ENCODE results near the gene COPG2.
A peak's percentile ranks its signal among the peaks of the same experiment; 100 is the strongest.

COPG2 gene

GRCh38 chr7:130479716-130480400 lies 188.7 kb downstream of the COPG2 start:
- Mint-ChIP-seq H3K9me3 (no peaks in the 10 kb centered on the region), H3K4me3 (no peak overlapping the region), H3K27ac (no peak overlapping the region), H3K27me3 (peaks cover 73 to 82% of the 10 kb centered on the region in 2 donors), H3K4me1 (ENCODE audit: low read depth in 2 of 2) (peaks cover 0 to 2% of the 10 kb centered on the region in 2 donors), H3K36me3 (ENCODE audit: insufficient read depth) (no peaks in the 10 kb centered on the region)
- no peak for DNase-seq
- no peak for ATAC-seq (replicated peaks)

- no peak for ATAC-seq (replicated peaks)
Measured at GRCh38 chr7:130478991-130479390, 189.6 kb downstream of the COPG2 start.

GRCh38 chr7:130476297-130477150 lies 192.0 kb downstream of the COPG2 start:
- peaks cover 46 to 61% of the 10 kb centered on the region in 2 donors for H3K27me3 Mint-ChIP-seq
- no peak overlapping the region for H3K4me3 Mint-ChIP-seq
- DNase-seq, result no peak
- no peaks in the 10 kb centered on the region for H3K4me1 Mint-ChIP-seq (ENCODE audit: low read depth in 2 of 2)
- H3K36me3 Mint-ChIP-seq (ENCODE audit: insufficient read depth), result no peaks in the 10 kb centered on the region
- H3K9me3 Mint-ChIP-seq, result no peaks in the 10 kb centered on the region
- ATAC-seq (replicated peaks), result no peak
- H3K27ac Mint-ChIP-seq, result no peak overlapping the region

More at GRCh38 chr7:130478991-130479390, 189.6 kb downstream of the COPG2 start:
- H3K9me3 Mint-ChIP-seq, result no peaks in the 10 kb centered on the region
- H3K27ac Mint-ChIP-seq, result no peak overlapping the region
- no peaks in the 10 kb centered on the region for H3K36me3 Mint-ChIP-seq (ENCODE audit: insufficient read depth)
- H3K27me3 Mint-ChIP-seq, result peaks cover 64 to 73% of the 10 kb centered on the region in 2 donors
- DNase-seq, result no peak
- H3K4me3 Mint-ChIP-seq, result no peak overlapping the region
- H3K4me1 Mint-ChIP-seq (ENCODE audit: low read depth in 2 of 2), result no peaks in the 10 kb centered on the region

- Mint-ChIP-seq H3K4me3 (no peak overlapping the region), H3K36me3 (ENCODE audit: insufficient read depth) (no peaks in the 10 kb centered on the region), H3K27me3 (peaks cover 53 to 68% of the 10 kb centered on the region in 2 donors), H3K27ac (no peak overlapping the region), H3K4me1 (ENCODE audit: low read depth in 2 of 2) (no peaks in the 10 kb centered on the region), H3K9me3 (no peaks in the 10 kb centered on the region)
- ATAC-seq (replicated peaks), result no peak
- DNase-seq, result no peak
Measured at GRCh38 chr7:130475776-130476175, 192.8 kb downstream of the COPG2 start.

GRCh38 chr7:130473876-130474275 lies 194.7 kb downstream of the COPG2 start:
- Mint-ChIP-seq H3K27ac (no peak overlapping the region), H3K4me1 (ENCODE audit: low read depth in 2 of 2) (no peaks in the 10 kb centered on the region), H3K9me3 (no peaks in the 10 kb centered on the region), H3K27me3 (peaks cover 51 to 62% of the 10 kb centered on the region in 2 donors), H3K36me3 (ENCODE audit: insufficient read depth) (no peaks in the 10 kb centered on the region), H3K4me3 (no peak overlapping the region)
- DNase-seq (no peak), ATAC-seq (replicated peaks) (no peak)

GRCh38 chr7:130473289-130473688 lies 195.3 kb downstream of the COPG2 start:
- H3K4me1 Mint-ChIP-seq (ENCODE audit: low read depth in 2 of 2), result no peaks in the 10 kb centered on the region
- DNase-seq, result no peak
- ATAC-seq (replicated peaks), result no peak
- H3K9me3 Mint-ChIP-seq, result no peaks in the 10 kb centered on the region
- peaks cover 57 to 68% of the 10 kb centered on the region in 2 donors for H3K27me3 Mint-ChIP-seq
- no peak overlapping the region for H3K4me3 Mint-ChIP-seq
- H3K36me3 Mint-ChIP-seq (ENCODE audit: insufficient read depth), result no peaks in the 10 kb centered on the region
- no peak overlapping the region for H3K27ac Mint-ChIP-seq

- no peak for ATAC-seq (replicated peaks)
- Mint-ChIP-seq H3K4me1 (ENCODE audit: low read depth in 2 of 2) (no peaks in the 10 kb centered on the region), H3K4me3 (no peak overlapping the region), H3K36me3 (ENCODE audit: insufficient read depth) (no peaks in the 10 kb centered on the region), H3K9me3 (no peaks in the 10 kb centered on the region), H3K27ac (no peak overlapping the region), H3K27me3 (peaks cover 49 to 66% of the 10 kb centered on the region in 2 donors)
- no peak for DNase-seq
Measured at GRCh38 chr7:130471974-130472373, 196.6 kb downstream of the COPG2 start.

GRCh38 chr7:130468612-130469011 lies 199.9 kb downstream of the COPG2 start:
- Mint-ChIP-seq H3K4me3 (no peak overlapping the region), H3K27me3 (peaks cover 36 to 45% of the 10 kb centered on the region in 2 donors), H3K27ac (no peak overlapping the region), H3K4me1 (ENCODE audit: low read depth in 2 of 2) (no peaks in the 10 kb centered on the region), H3K36me3 (ENCODE audit: insufficient read depth) (no peaks in the 10 kb centered on the region), H3K9me3 (no peaks in the 10 kb centered on the region)
- ATAC-seq (replicated peaks), result no peak
- DNase-seq, result no peak

- DNase-seq, result no peak
- Mint-ChIP-seq H3K4me3 (no peak overlapping the region), H3K27me3 (peaks cover 7 to 15% of the 10 kb centered on the region in 2 donors), H3K27ac (no peak overlapping the region), H3K4me1 (ENCODE audit: low read depth in 2 of 2) (no peaks in the 10 kb centered on the region), H3K9me3 (no peaks in the 10 kb centered on the region), H3K36me3 (ENCODE audit: insufficient read depth) (no peaks in the 10 kb centered on the region)
- no peak for ATAC-seq (replicated peaks)
Measured at GRCh38 chr7:130463553-130464434, 204.8 kb downstream of the COPG2 start.

GRCh38 chr7:130461272-130461671 lies 207.3 kb downstream of the COPG2 start:
- no peaks in the 10 kb centered on the region for H3K9me3 Mint-ChIP-seq
- no peak overlapping the region for H3K27ac Mint-ChIP-seq
- H3K4me1 Mint-ChIP-seq (ENCODE audit: low read depth in 2 of 2), result peaks cover 6 to 7% of the 10 kb centered on the region in 2 donors
- H3K4me3 Mint-ChIP-seq, result no peak overlapping the region
- no peaks in the 10 kb centered on the region for H3K36me3 Mint-ChIP-seq (ENCODE audit: insufficient read depth)
- ATAC-seq (replicated peaks) (no peak), DNase-seq (no peak)
- no peaks in the 10 kb centered on the region for H3K27me3 Mint-ChIP-seq

GRCh38 chr7:130458257-130458656 lies 210.3 kb downstream of the COPG2 start:
- H3K4me3 Mint-ChIP-seq, result peak overlapping the region; percentile 70 to 73
- H3K4me1 Mint-ChIP-seq (ENCODE audit: low read depth in 2 of 2), result peaks cover 6 to 7% of the 10 kb centered on the region in 2 donors
- H3K36me3 Mint-ChIP-seq (ENCODE audit: insufficient read depth), result no peaks in the 10 kb centered on the region
- no peaks in the 10 kb centered on the region for H3K27me3 Mint-ChIP-seq
- ATAC-seq (replicated peaks) (peak; percentile 83), DNase-seq (no peak)
- no peaks in the 10 kb centered on the region for H3K9me3 Mint-ChIP-seq
- H3K27ac Mint-ChIP-seq, result peak overlapping the region; percentile 77 to 78

All from effector memory CD8-positive, alpha-beta T cell (primary cell).